ENCODE measurements around the gene IFNG. TPM values are rescaled to one million over a fixed set of nuclear protein-coding genes. Genes with fewer than 3 reads are reported as not detected.
A peak's percentile ranks its signal among the peaks of the same experiment; 100 is the strongest.

Gene IFNG
- total and polyA plus RNA-seq, 9 of the 15 experiments (the other 6 are each of a cell fraction or from before 2014, with no cell fraction given): 0.38 TPM; not detected in 8

- Histone ChIP-seq H3K9me3 (replicated peaks; ENCODE audit: control insufficient read depth, insufficient read depth, low read depth, low read length) (no peaks in the 10 kb centered on the region), H3K4me3 (no peak overlapping the region), H3K27me3 (ENCODE audit: control insufficient read depth in 2 of 2, insufficient read depth in 2 of 2, low read length in 2 of 2) (peaks cover 4 to 6% of the 10 kb centered on the region in 2 experiments; a peak in 3 of 5 replicates), H3K9ac (ENCODE audit: insufficient read depth in 1 of 2, low read depth in 2 of 2, low read length in 2 of 2) (no peak overlapping the region), H4K20me1 (replicated peaks; ENCODE audit: control insufficient read depth, insufficient read depth, low read length) (no peaks in the 10 kb centered on the region), H3K27ac (ENCODE audit: extremely low read depth, low read depth, low read length) (no peak overlapping the region), H2AFZ (ENCODE audit: low read depth, low read length) (no peak overlapping the region), H3K4me1 (replicated peaks in 1 of 2; ENCODE audit: control insufficient read depth in 2 of 2, insufficient read depth in 2 of 2, low read length in 2 of 2) (no peaks in the 10 kb centered on the region), H3K4me2 (ENCODE audit: insufficient read depth, low read length) (no peak overlapping the region), H3K79me2 (ENCODE audit: control insufficient read depth, insufficient read depth, low read length) (no peaks in the 10 kb centered on the region), H3K9me1 (ENCODE audit: control insufficient read depth, insufficient read depth, low read length) (no peaks in the 10 kb centered on the region), H3K36me3 (ENCODE audit: control insufficient read depth, insufficient read depth, low read length) (no peaks in the 10 kb centered on the region)
- FAIRE-seq (no peak), DNase-seq (ENCODE audit: extremely low read depth in 1 of 4, low spot score in 3 of 4) (no peak), ATAC-seq (no peak)
- BruUV-seq (replicated peaks): no TSS peak
- no peak for TF ChIP-seq PBX2 (CRISPR knock-in tag; IDR thresholded peaks at IDR 0.05; ENCODE audit: low read depth)
- peak; percentile 77 for TF ChIP-seq PBX2 (tag; conservative IDR thresholded peaks at IDR 0.05; ENCODE audit: low read depth)
- no peak for TF ChIP-seq MLLT1 (IDR thresholded peaks at IDR 0.05)
- no peak for TF ChIP-seq CHD1 (IDR thresholded peaks at IDR 0.05; ENCODE audit: low read length)
- no peak for TF ChIP-seq RCOR1 (IDR thresholded peaks at IDR 0.05; ENCODE audit: borderline replicate concordance in 1 of 2, low read depth in 2 of 2, low read length in 2 of 2)
- TF ChIP-seq SIN3A (IDR thresholded peaks at IDR 0.05; ENCODE audit: borderline replicate concordance in 2 of 2, control insufficient read depth in 1 of 2, low read depth in 2 of 2, low read length in 2 of 2): no peak
- peak; percentile 67 for TF ChIP-seq MAFG (tag; conservative IDR thresholded peaks at IDR 0.05)
- TF ChIP-seq NFE2L1 (tag; IDR thresholded peaks at IDR 0.05; ENCODE audit: borderline replicate concordance, low read depth): no peak
- no peak for TF ChIP-seq ZNF239 (CRISPR knock-in tag; IDR thresholded peaks at IDR 0.05)
- no peak for TF ChIP-seq PHB (CRISPR knock-in tag; IDR thresholded peaks at IDR 0.05)
- no peak for TF ChIP-seq PHB2 (IDR thresholded peaks at IDR 0.05; ENCODE audit: low read depth)
- no peak for TF ChIP-seq PRDM10 (IDR thresholded peaks at IDR 0.05; ENCODE audit: partially characterized antibody)
- no peak for TF ChIP-seq SREBF1 (IDR thresholded peaks at IDR 0.05; ENCODE audit: borderline replicate concordance, low read depth, low read length)
- TF ChIP-seq ZNF41 (CRISPR knock-in tag; conservative IDR thresholded peaks at IDR 0.05): no peak
- TF ChIP-seq RFX5 (IDR thresholded peaks at IDR 0.05; ENCODE audit: low read depth, low read length): no peak
- in situ Hi-C loops (cut with MboI): no loop called here
- WGBS (ENCODE audit: insufficient coverage, low coverage, missing lambda C conversion rate): 0% methylated on average over 5 of the region's 5 CpGs
- intact Hi-C loops (cut with micrococcal nuclease): no loop called here
- ChIA-PET CTCF (ENCODE audit: low intra/inter-chr PET ratio) (no interaction called here), POLR2A (no interaction called here)
These were observed 6.8 kb upstream of the IFNG start for GRCh38 chr12:68166317-68166831.

Data from K562 (cell line).